Islet precursor cell (in vitro differentiated cells): ENCODE data around the gene USP12.
"Not testable (repeated sequence)": the region's sequence is repeated elsewhere in the genome, so short reads cannot be mapped to it uniquely, and the experiment has no call there.

Experiments used
- DNase-seq: peaks from one replicate; pipeline ENCODE4 v3.0.0-alpha.2; 2018

USP12 gene

GRCh38 chr13:27147530-27148170 is 24.0 kb downstream of the USP12 start:
- no peak for DNase-seq

- no peak for DNase-seq
These were observed 29.9 kb downstream of the USP12 start for GRCh38 chr13:27141746-27142145.

GRCh38 chr13:27141159-27141558 is 30.5 kb downstream of the USP12 start:
- not testable (repeated sequence) for DNase-seq

GRCh38 chr13:27140060-27140459 is 31.6 kb downstream of the USP12 start:
- DNase-seq: no peak

- DNase-seq: no peak
These were observed 32.0 kb downstream of the USP12 start for GRCh38 chr13:27139565-27139964.

- DNase-seq: no peak
These were observed 33.0 kb downstream of the USP12 start for GRCh38 chr13:27138457-27139093.

- no peak for DNase-seq
These were observed 33.9 kb downstream of the USP12 start for GRCh38 chr13:27137759-27138158.

- no peak for DNase-seq
These were observed 36.6 kb downstream of the USP12 start for GRCh38 chr13:27135023-27135422.

GRCh38 chr13:27133889-27134288 is 37.7 kb downstream of the USP12 start:
- no peak for DNase-seq

GRCh38 chr13:27132538-27132937 is 39.1 kb downstream of the USP12 start:
- no peak for DNase-seq

GRCh38 chr13:27131906-27132305 is 39.7 kb downstream of the USP12 start:
- no peak for DNase-seq

- DNase-seq: no peak
These were observed 40.5 kb downstream of the USP12 start for GRCh38 chr13:27130979-27131623.

GRCh38 chr13:27130223-27130978 is 41.2 kb downstream of the USP12 start:
- DNase-seq: no peak

- no peak for DNase-seq
These were observed 42.6 kb downstream of the USP12 start for GRCh38 chr13:27128825-27129627.

- no peak for DNase-seq
These were observed 44.8 kb downstream of the USP12 start for GRCh38 chr13:27126859-27127258.

GRCh38 chr13:27125357-27126282 is 46.0 kb downstream of the USP12 start:
- no peak for DNase-seq

GRCh38 chr13:27124571-27124970 is 47.0 kb downstream of the USP12 start:
- DNase-seq: no peak

- DNase-seq: not testable (repeated sequence)
These were observed 48.2 kb downstream of the USP12 start for GRCh38 chr13:27123445-27123844.

GRCh38 chr13:27122036-27122435 is 49.6 kb downstream of the USP12 start:
- DNase-seq: no peak

- DNase-seq: no peak
These were observed 50.8 kb downstream of the USP12 start for GRCh38 chr13:27120811-27121210.

- DNase-seq: no peak
These were observed 51.6 kb downstream of the USP12 start for GRCh38 chr13:27120011-27120410.
